GM12865 (cell line): ENCODE results near the gene PTH1R.

Experiments
- DNase-seq: peaks from one replicate; pipeline ENCODE4 v3.0.0; 2010; ENCODE audit warnings: low read depth
- H3K4me3 ChIP-seq: 2 replicates; pipeline ENCODE4 v1.5.1; 2011; ENCODE audit warnings: mild to moderate bottlenecking, low read depth, low read length, control low read depth
- CTCF ChIP-seq: IDR thresholded peaks from 2 replicates; pipeline ENCODE4 v1.5.1; 2011; ENCODE audit warnings: low read length, control low read depth, low read depth, inconsistent platforms; ENCODE audit not compliant: insufficient read depth; ENCODE audit errors: missing control alignments

Gene PTH1R

GRCh38 chr3:46912986-46913385 is 35.5 kb downstream of the PTH1R start:
- DNase-seq = no peak
- no peak overlapping the region for H3K4me3 ChIP-seq
- no peak for TF ChIP-seq CTCF

- no peak for DNase-seq
- no peak for TF ChIP-seq CTCF
Measured at GRCh38 chr3:46913644-46914043, 36.1 kb downstream of the PTH1R start.

GRCh38 chr3:46914849-46915248 is 37.3 kb downstream of the PTH1R start:
- H3K4me3 ChIP-seq = no peak overlapping the region
- TF ChIP-seq CTCF = no peak
- DNase-seq = no peak

More at GRCh38 chr3:46913644-46914043, 36.1 kb downstream of the PTH1R start:
- no peak overlapping the region for H3K4me3 ChIP-seq

GRCh38 chr3:46915297-46915822 is 37.8 kb downstream of the PTH1R start:
- no peak for DNase-seq
- TF ChIP-seq CTCF = no peak
- H3K4me3 ChIP-seq = no peak overlapping the region

- DNase-seq = no peak
- no peak for TF ChIP-seq CTCF
- no peak overlapping the region for H3K4me3 ChIP-seq
Measured at GRCh38 chr3:46916278-46916677, 38.8 kb downstream of the PTH1R start.

- TF ChIP-seq CTCF = no peak
- no peak for DNase-seq
- no peak overlapping the region for H3K4me3 ChIP-seq
Measured at GRCh38 chr3:46916799-46917198, 39.3 kb downstream of the PTH1R start.

GRCh38 chr3:46917257-46917656 is 39.7 kb downstream of the PTH1R start:
- no peak overlapping the region for H3K4me3 ChIP-seq
- no peak for DNase-seq
- no peak for TF ChIP-seq CTCF
